Lower leg skin (tissue), 4 donors: ENCODE results near the gene ZNF462. TPM values are rescaled to one million over a fixed set of nuclear protein-coding genes. Genes with fewer than 3 reads are reported as not detected.

ENCODE experiments used
- DNase-seq, 2 donors: peaks; one replicate each; pipeline ENCODE4 v3.0.0-alpha.2; 2019; ENCODE audit warnings: low spot score in 2 of 2
- H3K4me3 ChIP-seq: fragments of 200-600 bp; sonication (generic); 2 replicates; pipeline ENCODE4 v1.5.1; 2017; ENCODE audit warnings: mild to moderate bottlenecking, low read depth; ENCODE audit not compliant: poor library complexity, severe bottlenecking
- POLR2A ChIP-seq, 2 donors: fragments of 450-650 bp; IDR thresholded peaks; one replicate each; pipeline ENCODE4 v1.6.1; 2016 to 2017; ENCODE audit warnings: antibody characterized with exemption in 2 of 2, mild to moderate bottlenecking in 1 of 2, moderate library complexity in 1 of 2
- WGBS, 2 donors: methylation state at CpG; one replicate each; pipeline ENCODE4 v1.1.5; 2018; 5-methylcytosine and 5-hydroxymethylcytosine counted together
- intact Hi-C: fragments of 100-400 bp; cut with DNase I; formaldehyde crosslinking; loops from one replicate; pipeline ENCODE4 v1.15.0; 2023; ENCODE audit warnings: low total_unique reads
- total RNA-seq, 4 donors: library from RNA; depleted of rRNA; stranded (reverse); fragments of >200 nt; gene quantifications; one replicate each; pipeline ENCODE4 v1.1.0, GENCODE V29; 2016
- TF ChIP-seq, protein P1 (sequence below), 3 donors: fragments of 450-650 bp; IDR thresholded peaks; one replicate each; pipeline ENCODE4 v1.5.1; 2016; ENCODE audit warnings: antibody characterized with exemption in 3 of 3, mild to moderate bottlenecking in 3 of 3, moderate library complexity in 2 of 3

The ZNF462 gene
- total RNA-seq, 4 donors from 2014 or later, result 13.3 to 19.9 (median 16.2) TPM

GRCh38 chr9:107039542-107039941 is 176.6 kb downstream of the ZNF462 start:
- no peak for TF ChIP-seq POLR2A (IDR thresholded peaks at IDR 0.05)
- TF ChIP-seq, protein P1, sequence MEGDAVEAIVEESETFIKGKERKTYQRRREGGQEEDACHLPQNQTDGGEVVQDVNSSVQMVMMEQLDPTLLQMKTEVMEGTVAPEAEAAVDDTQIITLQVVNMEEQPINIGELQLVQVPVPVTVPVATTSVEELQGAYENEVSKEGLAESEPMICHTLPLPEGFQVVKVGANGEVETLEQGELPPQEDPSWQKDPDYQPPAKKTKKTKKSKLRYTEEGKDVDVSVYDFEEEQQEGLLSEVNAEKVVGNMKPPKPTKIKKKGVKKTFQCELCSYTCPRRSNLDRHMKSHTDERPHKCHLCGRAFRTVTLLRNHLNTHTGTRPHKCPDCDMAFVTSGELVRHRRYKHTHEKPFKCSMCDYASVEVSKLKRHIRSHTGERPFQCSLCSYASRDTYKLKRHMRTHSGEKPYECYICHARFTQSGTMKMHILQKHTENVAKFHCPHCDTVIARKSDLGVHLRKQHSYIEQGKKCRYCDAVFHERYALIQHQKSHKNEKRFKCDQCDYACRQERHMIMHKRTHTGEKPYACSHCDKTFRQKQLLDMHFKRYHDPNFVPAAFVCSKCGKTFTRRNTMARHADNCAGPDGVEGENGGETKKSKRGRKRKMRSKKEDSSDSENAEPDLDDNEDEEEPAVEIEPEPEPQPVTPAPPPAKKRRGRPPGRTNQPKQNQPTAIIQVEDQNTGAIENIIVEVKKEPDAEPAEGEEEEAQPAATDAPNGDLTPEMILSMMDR (IDR thresholded peaks at IDR 0.05), result no peak
- no peak for DNase-seq
- H3K4me3 ChIP-seq, result no peak overlapping the region
- intact Hi-C loops, result no loop called here
- WGBS, 2 donors, result 31 to 36% methylated on average over 4 of the region's 4 CpGs

- intact Hi-C loops, result no loop called here
Observed at GRCh38 chr9:107042606-107043005, 179.6 kb downstream of the ZNF462 start.

DNA sequence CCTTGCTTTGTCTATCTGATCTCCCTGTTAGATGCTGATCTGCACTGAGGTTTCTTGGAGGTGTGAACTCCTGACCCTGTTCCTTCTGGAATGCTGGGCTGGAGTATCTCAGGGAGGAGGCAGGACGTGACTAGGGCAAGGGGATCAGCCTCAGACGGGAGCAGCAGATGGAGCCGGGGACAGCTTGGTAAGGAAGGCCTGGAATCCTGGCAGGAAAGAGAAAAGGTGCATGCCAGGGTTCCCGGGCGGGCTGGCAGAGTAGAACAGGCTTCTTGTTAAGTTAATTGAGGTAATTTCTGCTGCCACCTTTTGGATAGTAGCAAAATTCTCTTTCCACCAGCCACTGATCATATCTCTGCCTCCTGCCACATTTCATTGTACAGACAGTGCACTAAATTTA is 180.9 kb downstream of the ZNF462 start:
- intact Hi-C loops, result no loop called here
- TF ChIP-seq POLR2A (IDR thresholded peaks at IDR 0.05), result no peak
- TF ChIP-seq, protein P1 (IDR thresholded peaks at IDR 0.05), result no peak
- H3K4me3 ChIP-seq, result no peak overlapping the region
- 34 to 56% methylated on average over 5 of the region's 5 CpGs for WGBS, 2 donors
- no peak for DNase-seq

More at GRCh38 chr9:107042606-107043005, 179.6 kb downstream of the ZNF462 start:
- TF ChIP-seq, protein P1 (IDR thresholded peaks at IDR 0.05), result no peak
- DNase-seq, result no peak
- H3K4me3 ChIP-seq, result no peak overlapping the region

DNA sequence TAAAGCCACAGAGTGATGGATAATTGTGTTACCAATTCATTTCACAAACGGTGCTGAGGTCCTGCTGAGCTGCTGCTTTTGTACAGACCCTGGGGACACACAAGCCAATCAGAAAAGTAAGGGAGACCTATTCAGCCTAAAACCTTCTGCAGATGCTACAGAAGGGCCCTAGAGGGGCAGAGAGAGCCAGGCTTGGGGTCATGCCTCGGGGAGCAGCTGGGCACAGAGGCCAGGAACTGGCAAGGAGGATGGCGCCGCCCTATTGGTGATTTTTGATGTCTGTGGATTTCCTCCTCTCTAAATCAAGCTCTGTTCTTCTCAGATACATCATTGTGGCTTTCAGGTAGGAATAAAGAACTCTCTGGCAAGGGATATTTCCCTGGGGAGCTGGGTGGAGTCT is 181.9 kb downstream of the ZNF462 start:
- TF ChIP-seq POLR2A (IDR thresholded peaks at IDR 0.05), result no peak
- TF ChIP-seq, protein P1 (IDR thresholded peaks at IDR 0.05), result no peak
- intact Hi-C loops, result no loop called here
- H3K4me3 ChIP-seq, result no peak overlapping the region
- WGBS, 2 donors, result 82 to 88% methylated on average over 4 of the region's 4 CpGs
- DNase-seq, result no peak

GRCh38 chr9:107046692-107047091 is 183.7 kb downstream of the ZNF462 start:
- 86 to 100% methylated on average over 1 of the region's 1 CpG for WGBS, 2 donors
- DNase-seq, result no peak
- TF ChIP-seq, protein P1 (IDR thresholded peaks at IDR 0.05), result no peak
- intact Hi-C loops, result no loop called here
- H3K4me3 ChIP-seq, result no peak overlapping the region

GRCh38 chr9:107049046-107049802 is 186.3 kb downstream of the ZNF462 start:
- no peak overlapping the region for H3K4me3 ChIP-seq
- 79 to 83% methylated on average over 13 of the region's 13 CpGs for WGBS, 2 donors
- TF ChIP-seq POLR2A (IDR thresholded peaks at IDR 0.05), result no peak
- TF ChIP-seq, protein P1 (IDR thresholded peaks at IDR 0.05), result no peak
- no peak for DNase-seq
- intact Hi-C loops, result no loop called here
